Ovary (tissue), 3 donors: Measurements from ENCODE around the gene FUT4.

Source experiments
- CTCF ChIP-seq, 3 donors: fragments of 450-650 bp in 2 of 3; fragments of 200-600 bp in 1 of 3; IDR thresholded peaks; one replicate each; pipeline versions ENCODE4 v1.5.1 to v1.8.0; 2016 to 2022; ENCODE audit warnings: antibody characterized with exemption in 3 of 3, mild to moderate bottlenecking in 1 of 3
- EP300 ChIP-seq: sonication (generic); formaldehyde crosslinking; IDR thresholded peaks from one replicate; pipeline ENCODE4 v1.6.1; 2017; ENCODE audit warnings: antibody characterized with exemption
- POLR2A ChIP-seq: fragments of 450-650 bp; IDR thresholded peaks from one replicate; pipeline ENCODE4 v1.6.1; 2017; ENCODE audit warnings: antibody characterized with exemption, mild to moderate bottlenecking, moderate library complexity
- donor health status: DM: no; HTN: no; CAD: no.

- TF ChIP-seq CTCF (IDR thresholded peaks at IDR 0.05) (no peak), POLR2A (no peak), EP300 (no peak)
Observed at GRCh38 chr11:94560834-94561233, 17.1 kb downstream of the FUT4 start.
